Renal cortex interstitium (tissue), 15 donors: Measurements from ENCODE around the gene KRT27. TPM values are rescaled to one million over a fixed set of nuclear protein-coding genes. Genes with fewer than 3 reads are reported as not detected.

Experiments used
- DNase-seq, 11 donors: peaks; one replicate each; pipeline ENCODE4 v3.0.0-alpha.2; 2013; ENCODE audit warnings: low read depth in 9 of 11, low spot score in 4 of 11; ENCODE audit errors: extremely low read depth in 1 of 11
- long read RNA-seq, 16 experiments: transcript quantifications; one replicate each; lab custom pipeline, GENCODE V29; 2026
- polyA plus RNA-seq, 3 donors: library from polyadenylated mRNA; unstranded; fragments of 120-200 nt; gene quantifications; one replicate each; pipeline ENCODE4 v1.2.1, GENCODE V29; 2013; ENCODE audit not compliant: insufficient read length in 3 of 3

KRT27 gene, protein sequence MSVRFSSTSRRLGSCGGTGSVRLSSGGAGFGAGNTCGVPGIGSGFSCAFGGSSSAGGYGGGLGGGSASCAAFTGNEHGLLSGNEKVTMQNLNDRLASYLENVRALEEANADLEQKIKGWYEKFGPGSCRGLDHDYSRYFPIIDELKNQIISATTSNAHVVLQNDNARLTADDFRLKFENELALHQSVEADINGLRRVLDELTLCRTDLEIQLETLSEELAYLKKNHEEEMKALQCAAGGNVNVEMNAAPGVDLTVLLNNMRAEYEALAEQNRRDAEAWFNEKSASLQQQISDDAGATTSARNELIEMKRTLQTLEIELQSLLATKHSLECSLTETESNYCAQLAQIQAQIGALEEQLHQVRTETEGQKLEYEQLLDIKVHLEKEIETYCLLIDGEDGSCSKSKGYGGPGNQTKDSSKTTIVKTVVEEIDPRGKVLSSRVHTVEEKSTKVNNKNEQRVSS
- polyA plus RNA-seq = not detected
- long read RNA-seq, donor 1 = 0 reads
- long read RNA-seq, donor 2 = 0 reads
- long read RNA-seq, donor 3 = 0 reads
- long read RNA-seq, donor 4 = 0 reads
- long read RNA-seq, donor 5 = 0 reads
- long read RNA-seq, donor 6 = 0 reads
- long read RNA-seq, donor 7 = 0 reads
- long read RNA-seq, donor 8 = 0 reads
- long read RNA-seq, donor 9 = 0 reads
- long read RNA-seq, donor 10 = 0 reads
- long read RNA-seq, donor 11 = 0 reads
- long read RNA-seq, donor 12 = 0 reads
- long read RNA-seq, donor 13 = 0 reads
- long read RNA-seq, donor 14 = 0 reads
- long read RNA-seq, donor 15 = 0 reads
- long read RNA-seq, donor 16 = 0 reads

DNA sequence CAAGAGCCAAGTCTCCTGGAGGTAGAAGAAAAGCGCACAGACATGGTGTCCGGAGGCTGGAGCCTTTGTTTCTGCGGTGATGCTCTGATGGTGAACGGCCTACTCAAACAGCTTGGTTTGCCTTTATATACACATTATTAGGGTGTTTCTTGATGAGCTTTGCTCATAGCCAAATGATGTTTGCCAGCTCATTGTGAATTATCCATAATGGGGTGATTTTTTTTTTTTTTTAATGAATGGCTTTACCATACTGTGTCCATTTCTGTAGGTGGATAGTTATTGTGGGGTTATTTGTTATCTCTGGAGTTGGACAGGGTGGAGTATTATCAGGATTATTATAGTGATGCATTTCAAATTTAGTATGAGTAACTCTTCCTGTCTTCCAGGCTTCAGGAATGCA lies at the start of gene KRT27:
TSS of gene KRT27 (minus strand) at position 101 of the 400 bp plus-strand sequence. CDS start at position 44, 57 bp downstream.
- DNase-seq = no peak

- no peak for DNase-seq
Measured at GRCh38 chr17:40830085-40830776, 47.9 kb upstream of the KRT27 start.

DNA sequence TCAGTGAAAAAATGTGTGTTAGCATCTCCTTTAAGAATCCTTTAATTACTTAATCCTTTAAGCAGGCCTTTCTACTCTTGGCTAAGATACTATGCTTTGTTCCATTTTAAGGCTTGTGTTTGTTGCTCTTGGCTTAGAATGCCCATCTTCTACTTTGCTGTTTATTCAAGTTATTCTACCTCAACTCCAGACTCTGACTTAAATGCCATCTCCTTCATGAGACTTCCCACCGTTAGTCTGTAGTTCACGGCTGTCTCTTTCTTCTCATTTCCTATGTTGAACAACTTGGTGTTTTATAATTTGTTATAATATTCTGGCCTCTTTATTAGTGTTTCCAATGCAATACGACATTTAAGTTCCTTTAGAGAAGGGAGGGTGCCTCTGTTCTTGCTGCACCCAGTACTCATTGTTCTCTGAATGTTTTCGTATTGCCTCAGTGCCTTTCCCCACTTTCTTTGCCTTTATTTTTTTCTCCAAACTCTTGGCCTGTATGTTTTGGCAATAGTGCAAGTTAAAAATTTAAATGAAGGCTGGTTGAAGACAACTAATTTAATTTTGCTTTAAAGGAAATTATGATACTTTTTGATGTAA lies 46.2 kb upstream of the KRT27 start:
- DNase-seq = no peak

DNA sequence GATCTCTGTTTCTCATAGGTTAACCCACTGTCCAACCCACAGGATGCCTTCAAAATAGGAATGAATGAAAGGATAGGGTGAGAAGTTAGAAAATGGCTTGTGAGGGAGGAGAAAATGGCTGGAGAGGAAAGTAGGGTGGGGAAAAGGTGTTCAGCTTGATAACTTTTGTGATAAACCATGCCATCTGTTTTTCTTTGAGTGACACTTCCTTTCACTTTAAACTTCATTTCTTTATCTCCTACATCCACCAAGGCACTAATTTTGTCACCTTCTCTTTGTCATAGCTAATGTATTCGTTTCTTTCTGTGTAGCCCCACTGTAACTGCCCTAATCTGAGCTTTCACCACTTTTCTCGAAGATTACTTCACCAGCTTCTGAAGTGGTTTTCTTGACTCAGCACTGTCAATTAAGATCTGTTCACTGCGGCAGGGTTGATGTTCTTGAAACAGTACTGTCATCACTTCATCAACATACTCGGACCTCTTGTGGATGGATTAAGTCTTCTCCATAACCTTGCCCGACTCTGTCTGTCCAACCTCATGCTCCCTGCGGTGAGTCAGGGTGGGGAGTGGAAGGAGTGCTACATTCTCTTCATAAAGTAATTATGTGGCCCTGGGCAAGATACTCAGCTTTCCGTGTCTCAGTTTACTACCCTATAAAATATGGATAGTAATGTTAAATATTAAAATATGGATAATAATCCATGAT lies 45.5 kb upstream of the KRT27 start:
- no peak for DNase-seq

DNA sequence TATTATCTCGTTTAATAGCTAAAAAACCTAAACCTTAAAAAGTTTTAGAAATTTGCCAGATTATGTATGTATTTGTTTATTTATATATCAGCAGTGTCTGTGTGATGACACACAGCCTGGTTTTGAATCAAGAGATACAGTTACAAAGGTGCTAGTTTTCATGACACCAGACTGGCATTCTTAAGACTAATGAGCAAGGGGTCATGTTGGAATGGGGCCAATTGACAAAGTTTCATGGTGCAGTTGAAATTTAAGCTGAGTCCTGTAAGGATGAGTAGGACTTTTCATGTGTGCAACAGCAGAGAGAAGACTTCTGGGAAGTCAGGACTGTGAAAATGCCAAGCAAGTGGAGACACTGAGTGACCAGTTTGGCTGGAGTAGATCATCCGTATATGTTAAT lies 43.2 kb upstream of the KRT27 start:
- DNase-seq = peak in 5 of 11 donors; percentile 22 to 42 (median 38)

DNA sequence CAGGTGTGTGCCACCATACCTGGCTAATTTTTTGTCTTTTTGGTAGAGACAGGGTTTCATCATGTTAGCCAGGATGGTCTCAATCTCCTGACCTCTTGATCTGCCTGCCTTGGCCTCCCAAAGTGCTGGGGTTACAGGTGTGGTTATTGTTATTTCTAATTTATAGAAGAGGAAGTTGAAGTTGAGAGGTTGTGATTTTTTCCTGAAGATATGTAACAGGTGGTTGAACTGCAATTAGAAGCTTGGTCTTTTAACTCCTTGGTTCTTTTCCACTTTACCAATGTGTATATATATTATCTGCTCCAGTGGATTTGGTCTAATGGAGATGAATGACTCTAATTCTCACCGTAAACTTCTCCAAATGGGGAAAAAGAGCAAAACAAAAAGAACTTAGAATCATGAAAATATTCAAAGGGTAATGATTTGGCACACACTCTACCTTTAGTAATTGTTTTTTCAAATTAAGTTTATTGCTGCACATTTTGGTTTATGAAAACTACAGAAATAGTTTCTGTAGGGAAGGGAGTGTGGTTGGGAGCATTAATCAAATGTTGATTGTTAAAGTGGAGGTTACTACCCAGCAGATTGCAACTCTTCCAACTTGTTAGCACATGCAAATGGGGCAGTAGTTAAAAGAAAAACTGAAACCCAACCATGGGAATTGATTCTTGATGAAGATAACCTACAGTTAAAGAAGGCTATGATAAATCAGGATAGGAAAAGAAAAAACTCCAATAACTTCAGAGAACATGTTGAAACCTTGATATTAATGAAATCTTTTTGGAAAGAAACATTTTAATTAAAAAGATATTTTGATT lies 41.9 kb upstream of the KRT27 start:
- DNase-seq = no peak

DNA sequence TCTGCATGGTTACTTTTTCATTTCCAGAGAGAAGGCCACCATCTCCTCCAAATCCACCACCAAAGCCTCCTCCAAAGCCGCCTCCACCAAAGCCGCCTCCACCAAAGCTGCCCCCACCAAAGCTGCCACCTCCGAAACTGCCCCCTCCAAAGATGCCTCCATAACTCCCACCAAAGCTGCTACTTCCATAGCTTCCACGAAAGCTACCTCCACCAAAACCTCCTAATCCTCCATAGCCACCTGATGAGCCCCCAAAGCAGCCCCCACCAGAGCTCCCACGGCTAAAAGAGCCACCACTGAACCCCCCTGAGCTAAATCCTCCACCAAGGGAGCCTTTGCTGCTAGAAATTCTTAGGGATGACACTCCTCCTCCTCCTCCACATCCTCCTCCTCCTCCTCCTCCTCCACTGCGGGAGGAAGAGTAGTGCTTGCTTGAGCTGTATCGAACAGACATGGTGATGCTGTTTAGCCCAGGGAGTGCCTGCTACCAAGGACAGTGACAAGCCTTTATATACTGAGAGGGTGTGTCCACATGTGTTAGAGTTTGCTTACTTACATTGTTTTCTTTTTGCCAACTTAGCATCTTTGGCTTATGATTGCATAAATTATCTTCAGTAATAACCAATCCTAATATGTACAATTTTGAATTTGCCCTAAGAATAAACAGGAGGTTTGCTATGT lies 39.9 kb upstream of the KRT27 start, which contains the start of gene KRT10:
TSS of gene KRT10 (minus strand) at position 483 of the 681 bp plus-strand sequence. CDS start at position 454, 29 bp downstream.
- no peak for DNase-seq

- no peak for DNase-seq
Measured at GRCh38 chr17:40821536-40821935, 39.2 kb upstream of the KRT27 start.

- no peak for DNase-seq
Measured at GRCh38 chr17:40820228-40820838, 38.0 kb upstream of the KRT27 start.

- peak in 2 of 11 donors; percentile 7 to 8 for DNase-seq
Measured at GRCh38 chr17:40819528-40820125, 37.3 kb upstream of the KRT27 start.

DNA sequence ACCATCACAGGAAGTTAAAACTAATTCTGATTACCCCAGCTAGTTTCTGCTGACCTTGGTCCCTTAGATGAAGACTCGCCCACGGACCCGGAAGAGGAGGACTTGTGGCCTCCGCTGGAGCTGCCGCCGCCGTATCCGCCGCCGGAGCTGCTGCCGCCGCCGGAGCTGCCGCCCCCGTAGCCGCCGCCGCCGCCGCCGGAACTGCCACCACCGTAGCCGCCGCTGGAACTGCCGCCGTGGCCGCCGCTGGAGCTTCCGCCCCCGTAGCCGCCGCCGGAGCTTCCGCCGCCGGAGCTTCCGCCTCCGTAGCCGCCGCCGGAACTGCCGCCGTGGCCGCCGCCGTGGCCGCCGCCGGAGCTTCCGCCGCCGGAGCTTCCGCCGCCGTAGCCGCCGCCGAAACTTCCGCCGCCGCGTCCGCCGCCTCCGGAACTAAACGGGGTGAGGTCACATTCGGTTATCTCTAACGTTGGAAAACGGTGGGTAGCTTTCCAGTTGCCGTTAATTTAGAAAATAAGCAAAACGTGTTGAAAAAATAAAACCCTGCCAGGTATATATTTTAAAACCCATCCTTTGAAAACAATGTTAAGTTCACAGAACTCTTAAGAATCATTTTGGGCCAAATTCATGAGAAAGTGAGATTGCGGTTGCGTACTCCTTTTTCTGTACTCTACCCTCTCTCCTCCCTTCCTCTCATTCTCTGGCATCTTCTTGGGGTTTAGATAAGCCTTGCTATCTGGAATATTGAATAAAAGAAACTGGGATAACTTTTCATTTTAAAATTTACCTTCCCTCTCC lies 36.6 kb upstream of the KRT27 start:
- DNase-seq = peak in 10 of 11 donors; percentile 53 to 81 (median 74)

- DNase-seq = no peak
Measured at GRCh38 chr17:40818343-40818732, 36.0 kb upstream of the KRT27 start.

DNA sequence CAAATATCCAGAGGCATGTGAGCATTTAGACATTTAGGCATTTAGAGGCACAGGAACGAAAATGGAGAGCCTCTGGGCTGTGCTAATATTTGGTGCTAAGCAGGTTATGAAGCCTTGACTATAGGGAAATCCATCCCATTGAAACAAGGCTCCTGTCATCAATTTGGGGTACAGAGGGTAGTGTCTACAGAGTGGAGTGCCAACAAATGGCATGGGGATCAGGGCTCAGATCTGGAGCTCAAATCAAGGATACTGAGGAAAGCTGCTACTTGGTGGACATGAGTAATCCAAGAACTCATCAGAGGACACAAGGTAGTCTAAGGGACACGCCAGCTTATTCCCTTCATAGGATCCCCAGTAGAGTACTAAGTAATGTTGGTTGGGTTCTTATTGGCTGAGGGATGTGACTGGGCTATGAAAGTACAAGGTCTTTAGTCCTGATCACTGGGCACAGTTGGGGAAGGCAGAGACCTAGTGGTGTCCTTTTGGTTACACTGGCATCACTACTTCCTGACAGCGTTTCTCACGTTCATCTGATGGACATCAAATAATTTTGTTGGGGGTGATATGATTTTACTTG lies 34.8 kb upstream of the KRT27 start:
- DNase-seq = no peak

- DNase-seq = no peak
Measured at GRCh38 chr17:40816569-40816968, 34.2 kb upstream of the KRT27 start.

DNA sequence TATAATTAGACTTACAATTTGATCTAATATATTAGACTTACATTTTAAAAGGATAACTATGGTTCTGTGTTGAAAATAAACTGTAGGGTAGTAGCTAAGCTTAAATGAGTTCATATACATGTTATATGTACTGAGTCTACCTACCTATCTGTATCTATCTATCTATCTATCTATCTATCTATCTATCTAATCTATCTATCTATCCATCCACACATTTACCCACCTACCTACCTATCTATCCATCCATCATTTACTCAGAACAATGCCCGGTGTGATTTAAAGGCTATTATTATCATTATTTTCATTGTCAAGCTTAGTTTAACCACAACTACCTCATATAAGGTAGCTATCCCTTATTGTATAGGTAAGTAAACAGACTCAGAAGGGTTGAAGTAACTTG lies 33.0 kb upstream of the KRT27 start:
- no peak for DNase-seq
